B cell (primary cell): ENCODE measurements around the gene ALDH1A1. TPM values are rescaled to one million over a fixed set of nuclear protein-coding genes. Genes with fewer than 3 reads are reported as not detected.

Experiments used
- ATAC-seq: fragments of 200-7000 bp; cut with Tn5 transposase; one replicate; pipeline ENCODE4 v1.10.0; 2021; ENCODE audit warnings: low read depth, mild to moderate bottlenecking, moderate number of reproducible peaks, moderate library complexity
- CTCF ChIA-PET: fragments of 350-600 bp; sonication (Branson Sonifier 250); formaldehyde crosslinking; loops from one replicate; lab custom pipeline; 2021; ENCODE audit warnings: antibody characterized with exemption, inconsistent platforms; lab: Charles Lee
- POLR2A ChIA-PET: fragments of 350-600 bp; sonication (Branson Sonifier 250); formaldehyde crosslinking; loops from one replicate; lab custom pipeline; 2021; ENCODE audit warnings: antibody characterized with exemption; lab: Charles Lee
- DNase-seq: peaks from one replicate; pipeline ENCODE4 v3.0.0; 2013
- H2AFZ ChIP-seq: 2 replicates; pipeline ENCODE4 v1.6.1; 2012; ENCODE audit warnings: mild to moderate bottlenecking, low read depth, low read length; ENCODE audit not compliant: insufficient read depth, poor library complexity, severe bottlenecking
- H3K27ac ChIP-seq, 2 donors: 1 replicate in 1 of 2; 2 replicates in 1 of 2; pipeline ENCODE4 v1.5.1; 2012 to 2013; ENCODE audit warnings: low read length in 2 of 2, mild to moderate bottlenecking in 2 of 2, moderate library complexity in 1 of 2
- H3K27me3 ChIP-seq, 4 experiments: fragments of 200-600 bp in 1 of 4; sonication (generic) in 1 of 4; replicated peaks in 1 of 4; 1 replicate in 2 of 4; 2 replicates in 2 of 4; pipeline versions ENCODE4 v1.6.1 to v1.7.0; 2013 to 2016; ENCODE audit warnings: low read length in 3 of 4, mild to moderate bottlenecking in 2 of 4, mixed read lengths in 1 of 4, moderate library complexity in 1 of 4; ENCODE audit not compliant: insufficient read depth in 4 of 4, control insufficient read depth in 3 of 4; ENCODE audit errors: control extremely low read depth in 1 of 4
- H3K36me3 ChIP-seq, 2 experiments: replicated peaks in 1 of 2; 1 replicate in 1 of 2; 2 replicates in 1 of 2; pipeline versions ENCODE4 v1.6.1 to v1.7.1; 2013; ENCODE audit warnings: low read length in 1 of 2; ENCODE audit not compliant: insufficient read depth in 2 of 2, control insufficient read depth in 1 of 2; ENCODE audit errors: control extremely low read depth in 1 of 2, extremely low read depth in 1 of 2
- H3K4me1 ChIP-seq, 2 donors: fragments of 200-600 bp in 1 of 2; sonication (generic) in 1 of 2; 1 replicate in 1 of 2; 2 replicates in 1 of 2; pipeline versions ENCODE4 v1.5.1 to v1.6.1; 2013 to 2017; ENCODE audit warnings: low read length in 2 of 2; ENCODE audit not compliant: control insufficient read depth in 2 of 2, insufficient read depth in 2 of 2
- H3K4me2 ChIP-seq: replicated peaks from 2 replicates; pipeline ENCODE3; 2012; ENCODE audit warnings: mild to moderate bottlenecking, low read depth, low read length; ENCODE audit not compliant: poor library complexity, severe bottlenecking
- H3K4me3 ChIP-seq, 5 experiments: fragments of 200-600 bp in 1 of 5; sonication (generic) in 1 of 5; 1 replicate in 3 of 5; 2 replicates in 2 of 5; pipeline versions ENCODE4 v1.5.1 to v1.7.0; 2011 to 2016; ENCODE audit warnings: low read length in 4 of 5, mild to moderate bottlenecking in 4 of 5, low read depth in 2 of 5, control low read depth in 1 of 5, moderate library complexity in 1 of 5; ENCODE audit not compliant: insufficient read depth in 1 of 5; ENCODE audit errors: control extremely low read depth in 1 of 5, extremely low read depth in 1 of 5
- H3K79me2 ChIP-seq: fragments of 200-600 bp; sonication (generic); one replicate; pipeline ENCODE4 v1.6.0; 2016; ENCODE audit warnings: low read length; ENCODE audit not compliant: control insufficient read depth, insufficient read depth
- H3K9ac ChIP-seq: fragments of 200-600 bp; sonication (generic); 2 replicates; pipeline ENCODE4 v1.6.1; 2017; ENCODE audit warnings: mild to moderate bottlenecking, low read length, moderate library complexity
- H3K9me3 ChIP-seq, 3 donors: one replicate each; pipeline versions ENCODE4 v1.6.1 to v1.7.1; 2013; ENCODE audit warnings: low read length in 2 of 3; ENCODE audit not compliant: control insufficient read depth in 2 of 3, insufficient read depth in 1 of 3; ENCODE audit errors: control extremely low read depth in 1 of 3
- H4K20me1 ChIP-seq: 2 replicates; pipeline ENCODE4 v1.6.0; 2012; ENCODE audit warnings: mild to moderate bottlenecking, low read length; ENCODE audit not compliant: insufficient read depth, control insufficient read depth, poor library complexity, severe bottlenecking
- H3K27ac Mint-ChIP-seq: one replicate; pipeline ENCODE4 v1.8.0; 2021; ENCODE audit warnings: mixed read lengths
- H3K27me3 Mint-ChIP-seq: one replicate; pipeline ENCODE4 v1.8.0; 2021; ENCODE audit warnings: mixed read lengths
- H3K4me1 Mint-ChIP-seq: one replicate; pipeline ENCODE4 v1.8.0; 2021; ENCODE audit warnings: mixed read lengths
- H3K4me3 Mint-ChIP-seq: one replicate; pipeline ENCODE4 v1.8.0; 2021; ENCODE audit warnings: mixed read lengths
- H3K9me3 Mint-ChIP-seq: one replicate; pipeline ENCODE4 v1.8.0; 2022; ENCODE audit warnings: mixed read lengths; ENCODE audit not compliant: insufficient read depth
- EZH2 ChIP-seq: IDR thresholded peaks from 2 replicates; pipeline ENCODE4 v1.6.1; 2012; ENCODE audit warnings: borderline replicate concordance, low read depth, mild to moderate bottlenecking, moderate library complexity, low read length; ENCODE audit not compliant: insufficient read depth, poor library complexity, severe bottlenecking
- WGBS: methylation state at CpG from one replicate; pipeline ENCODE4 v1.1.5; 2013; ENCODE audit warnings: missing lambda C conversion rate; ENCODE audit not compliant: insufficient coverage; 5-methylcytosine and 5-hydroxymethylcytosine counted together
- intact Hi-C: fragments of 100-400 bp; cut with micrococcal nuclease; formaldehyde crosslinking; loops from one replicate; pipeline ENCODE4 v1.10.0; 2022
- polyA plus RNA-seq: library from polyadenylated mRNA; depleted of rRNA; stranded (reverse); fragments of >200 nt; gene quantifications from 2 replicates; pipeline ENCODE4 v1.2.3, GENCODE V29; 2012
- total RNA-seq, 2 donors: library from RNA; stranded (reverse); fragments of 120-200 nt in 1 of 2; gene quantifications; 1 replicate in 1 of 2; 2 replicates in 1 of 2; pipeline versions ENCODE4 v1.2.3 to v1.2.4, GENCODE V29; 2013 to 2022
- TF ChIP-seq, protein P1 (sequence below): fragments of 200-600 bp; IDR thresholded peaks from one replicate; pipeline ENCODE4 v1.8.0; 2022; ENCODE audit warnings: antibody characterized with exemption, mild to moderate bottlenecking

Gene ALDH1A1
- total and polyA plus RNA-seq, 2 donors (not counting 1 experiment from before 2014, with no cell fraction given), result 0.43 TPM; not detected in 1

DNA sequence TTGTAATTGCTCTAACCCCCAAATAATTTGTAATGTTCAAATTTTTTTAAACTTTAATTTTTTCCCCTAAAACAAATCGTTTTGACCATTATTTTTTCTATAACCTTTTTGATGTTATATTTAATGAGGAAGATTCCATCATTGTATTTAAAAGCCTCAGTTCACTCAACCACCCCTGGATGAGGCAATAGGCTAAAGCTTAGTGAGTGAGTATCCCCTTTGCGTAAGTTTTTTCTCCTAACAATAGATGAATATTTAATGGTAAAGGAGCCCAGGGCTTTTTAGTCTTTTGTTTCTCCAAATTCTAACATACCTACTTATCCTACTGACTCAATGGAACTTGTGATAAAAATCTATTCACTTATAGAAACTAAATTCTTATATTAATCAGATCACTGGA, 38.1 kb downstream of the ALDH1A1 start:
- Histone ChIP-seq H2AFZ (no peak overlapping the region), H3K4me2 (no peak overlapping the region), H3K27me3 (no peaks in the 10 kb centered on the region), H4K20me1 (no peaks in the 10 kb centered on the region), H3K27ac (no peak overlapping the region), H3K4me3 (no peak overlapping the region), H3K79me2 (no peaks in the 10 kb centered on the region), H3K36me3 (no peaks in the 10 kb centered on the region), H3K4me1 (no peaks in the 10 kb centered on the region), H3K9ac (no peak overlapping the region), H3K9me3 (no peaks in the 10 kb centered on the region)
- Mint-ChIP-seq H3K4me3 (no peak overlapping the region), H3K4me1 (no peaks in the 10 kb centered on the region), H3K27ac (no peak overlapping the region), H3K27me3 (no peaks in the 10 kb centered on the region), H3K9me3 (no peaks in the 10 kb centered on the region)
- intact Hi-C loops, result no loop called here
- ATAC-seq, result no peak
- DNase-seq, result no peak
- POLR2A ChIA-PET, result no interaction called here
- no CpG with 5 or more reads among the region's 2 CpGs for WGBS
- CTCF ChIA-PET, result no interaction called here
- no peak for TF ChIP-seq EZH2
- TF ChIP-seq, protein P1, sequence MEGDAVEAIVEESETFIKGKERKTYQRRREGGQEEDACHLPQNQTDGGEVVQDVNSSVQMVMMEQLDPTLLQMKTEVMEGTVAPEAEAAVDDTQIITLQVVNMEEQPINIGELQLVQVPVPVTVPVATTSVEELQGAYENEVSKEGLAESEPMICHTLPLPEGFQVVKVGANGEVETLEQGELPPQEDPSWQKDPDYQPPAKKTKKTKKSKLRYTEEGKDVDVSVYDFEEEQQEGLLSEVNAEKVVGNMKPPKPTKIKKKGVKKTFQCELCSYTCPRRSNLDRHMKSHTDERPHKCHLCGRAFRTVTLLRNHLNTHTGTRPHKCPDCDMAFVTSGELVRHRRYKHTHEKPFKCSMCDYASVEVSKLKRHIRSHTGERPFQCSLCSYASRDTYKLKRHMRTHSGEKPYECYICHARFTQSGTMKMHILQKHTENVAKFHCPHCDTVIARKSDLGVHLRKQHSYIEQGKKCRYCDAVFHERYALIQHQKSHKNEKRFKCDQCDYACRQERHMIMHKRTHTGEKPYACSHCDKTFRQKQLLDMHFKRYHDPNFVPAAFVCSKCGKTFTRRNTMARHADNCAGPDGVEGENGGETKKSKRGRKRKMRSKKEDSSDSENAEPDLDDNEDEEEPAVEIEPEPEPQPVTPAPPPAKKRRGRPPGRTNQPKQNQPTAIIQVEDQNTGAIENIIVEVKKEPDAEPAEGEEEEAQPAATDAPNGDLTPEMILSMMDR, result no peak

DNA sequence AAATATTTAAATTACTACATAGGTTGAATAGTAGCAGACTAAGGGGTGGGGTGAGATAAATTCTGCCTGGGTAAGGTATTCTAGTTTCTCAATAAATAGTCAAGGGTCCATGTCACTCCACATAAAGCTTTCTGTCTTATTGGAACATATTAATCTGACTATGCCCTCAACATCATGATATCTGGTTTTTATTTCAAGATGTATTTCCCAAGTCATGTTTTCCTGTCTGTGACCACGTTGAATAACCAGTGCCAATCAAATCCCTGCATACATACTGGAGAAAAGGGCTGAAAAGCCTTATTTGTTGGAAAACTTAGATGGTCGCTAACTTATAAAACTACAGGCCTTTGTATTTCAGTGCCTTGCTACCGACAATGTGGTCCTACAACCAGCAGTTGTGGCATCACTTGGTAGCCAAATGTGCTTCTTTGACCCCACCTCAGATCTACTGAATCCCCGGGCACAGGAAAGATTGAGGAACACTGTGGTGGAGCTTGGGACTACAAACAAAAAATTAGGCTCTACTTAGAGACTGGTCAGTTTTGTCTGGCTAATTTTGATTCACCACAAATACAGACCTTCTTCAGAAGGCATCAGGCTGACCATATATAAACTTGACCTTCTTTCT, 39.4 kb downstream of the ALDH1A1 start:
- Mint-ChIP-seq H3K9me3 (no peaks in the 10 kb centered on the region), H3K27me3 (peaks cover 2% of the 10 kb centered on the region), H3K4me3 (no peak overlapping the region), H3K27ac (no peak overlapping the region), H3K4me1 (no peaks in the 10 kb centered on the region)
- Histone ChIP-seq H3K27me3 (no peaks in the 10 kb centered on the region), H3K79me2 (no peaks in the 10 kb centered on the region), H3K4me1 (no peaks in the 10 kb centered on the region), H3K36me3 (no peaks in the 10 kb centered on the region), H3K4me2 (no peak overlapping the region), H4K20me1 (no peaks in the 10 kb centered on the region), H3K9ac (no peak overlapping the region), H2AFZ (no peak overlapping the region), H3K4me3 (no peak overlapping the region), H3K9me3 (no peaks in the 10 kb centered on the region), H3K27ac (no peak overlapping the region)
- POLR2A ChIA-PET, result no interaction called here
- intact Hi-C loops, result no loop called here
- 96% methylated on average over 2 of the region's 4 CpGs for WGBS
- CTCF ChIA-PET, result no interaction called here
- TF ChIP-seq, protein P1, result no peak
- TF ChIP-seq EZH2, result no peak
- ATAC-seq (no peak), DNase-seq (no peak)
